Keratinocyte (primary cell): ENCODE measurements around the gene TMUB1.

Source experiments
- CTCF ChIP-seq, 3 experiments: IDR thresholded peaks in 1 of 3; conservative IDR thresholded peaks in 1 of 3; optimal IDR thresholded peaks in 1 of 3; 2 replicates in 2 of 3; 3 replicates in 1 of 3; pipeline versions ENCODE3 to v1.5.1; 2011; ENCODE audit warnings: low read length in 3 of 3, mild to moderate bottlenecking in 3 of 3, moderate library complexity in 2 of 3, control low read depth in 1 of 3, inconsistent platforms in 1 of 3; ENCODE audit not compliant: insufficient read depth in 2 of 3; ENCODE audit errors: extremely low read depth in 1 of 3
- EZH2 ChIP-seq: IDR thresholded peaks from one replicate; pipeline ENCODE4 v1.6.1; 2012; ENCODE audit warnings: inconsistent platforms, mild to moderate bottlenecking, low read length, moderate library complexity

DNA sequence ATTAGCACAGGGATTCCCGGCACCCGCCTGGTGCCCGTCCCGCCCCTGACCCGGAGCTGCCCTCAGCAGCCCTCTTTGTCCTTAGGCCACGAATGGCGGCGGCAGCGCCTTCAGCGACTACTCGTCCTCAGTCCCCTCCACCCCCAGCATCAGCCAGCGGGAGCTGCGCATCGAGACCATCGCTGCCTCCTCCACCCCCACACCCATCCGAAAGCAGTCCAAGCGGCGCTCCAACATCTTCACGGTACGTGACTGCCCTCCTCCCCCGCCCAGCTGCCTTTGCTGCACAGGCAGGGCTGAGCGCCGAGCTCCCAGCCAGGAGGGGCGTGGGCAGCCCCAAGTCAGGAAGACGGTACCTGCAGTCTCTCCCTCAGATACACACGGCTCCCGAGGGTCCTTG is 36.6 kb upstream of the TMUB1 start:
- TF ChIP-seq CTCF (optimal IDR thresholded peaks at IDR 0.05 in 1 of 3, IDR thresholded peaks at IDR 0.05 in 1 of 3, conservative IDR thresholded peaks at IDR 0.05 in 1 of 3; ENCODE audit: extremely low read depth in 1 of 3, insufficient read depth in 2 of 3, low read length in 3 of 3), result no peak
- no peak for TF ChIP-seq EZH2
